HL-60 (cell line): ENCODE measurements around the gene PARP6.
A peak's percentile ranks its signal among the peaks of the same experiment; 100 is the strongest.

Source experiments
- DNase-seq, 2 experiments: peaks; one replicate each; pipeline ENCODE4 v3.0.0-alpha.2; 2010 to 2020; ENCODE audit warnings: low read depth in 1 of 2, low spot score in 1 of 2
- H3K27ac ChIP-seq: fragments of 250-450 bp; sonication (Bioruptor Pico); replicated peaks from 2 replicates; pipeline ENCODE4 v1.5.1; 2020; ENCODE audit warnings: mild to moderate bottlenecking, moderate library complexity
- H3K27me3 ChIP-seq: fragments of 250-450 bp; sonication (Bioruptor Pico); 2 replicates; pipeline ENCODE4 v1.5.1; 2021; ENCODE audit warnings: mild to moderate bottlenecking, moderate library complexity; ENCODE audit not compliant: insufficient read depth, poor library complexity, severe bottlenecking
- H3K4me3 ChIP-seq: replicated peaks from 2 replicates; pipeline ENCODE4 v1.5.1; 2011; ENCODE audit warnings: mild to moderate bottlenecking, control low read depth, low read length; ENCODE audit not compliant: insufficient read depth
- CTCF ChIP-seq: IDR thresholded peaks from one replicate; pipeline ENCODE4 v1.5.1; 2011; ENCODE audit warnings: low read length, control low read depth, inconsistent platforms; ENCODE audit not compliant: insufficient read depth
- GABPA ChIP-seq: IDR thresholded peaks from 2 replicates; pipeline ENCODE4 v1.6.1; 2012; ENCODE audit warnings: low read depth
- POLR2AphosphoS5 ChIP-seq: IDR thresholded peaks from 2 replicates; pipeline ENCODE4 v1.6.1; 2012; ENCODE audit warnings: low read depth
- REST ChIP-seq: IDR thresholded peaks from 2 replicates; pipeline ENCODE4 v1.6.1; 2012; ENCODE audit warnings: low read depth; ENCODE audit not compliant: insufficient replicate concordance
- SPI1 ChIP-seq: IDR thresholded peaks from 2 replicates; pipeline ENCODE4 v1.6.1; 2012; ENCODE audit warnings: low read depth, mild to moderate bottlenecking, borderline replicate concordance

The PARP6 gene

DNA sequence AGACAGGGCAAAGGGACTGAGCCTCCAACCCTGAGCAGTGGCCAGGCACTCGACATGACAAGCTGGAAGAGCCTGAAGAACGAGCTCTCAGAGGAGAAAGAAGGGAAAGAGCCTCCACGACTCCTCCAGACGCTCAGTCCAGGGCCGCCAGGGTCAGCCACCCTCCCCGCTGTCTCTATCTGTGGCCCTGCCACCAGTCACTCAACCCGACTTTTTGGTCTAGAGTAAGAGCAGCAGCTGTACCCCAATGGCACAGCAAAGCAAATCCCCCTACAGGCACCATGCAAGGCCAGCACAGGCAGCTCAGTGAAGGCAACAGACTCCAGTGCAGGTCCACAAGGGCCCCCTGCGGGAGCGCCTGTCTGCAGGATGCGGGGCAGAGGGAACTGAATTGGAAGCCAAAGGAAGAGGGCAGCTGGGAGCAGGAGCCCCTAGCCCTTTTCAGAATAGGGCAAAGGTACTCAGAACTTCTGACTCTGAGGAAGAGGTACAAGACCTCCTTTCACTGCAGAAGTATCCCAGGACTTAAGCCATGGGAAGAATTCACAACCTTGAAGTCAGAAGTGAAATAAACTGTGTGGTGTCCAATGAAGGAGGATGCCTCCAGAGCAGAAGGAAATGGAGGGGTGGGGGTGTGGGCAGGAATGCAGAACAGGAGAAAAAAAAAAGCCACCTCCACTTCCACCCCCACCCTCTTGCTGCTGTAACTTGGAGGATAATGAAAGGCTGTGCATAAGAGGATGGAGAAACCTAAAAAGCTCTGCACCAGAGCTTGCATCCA, 66.3 kb downstream of the PARP6 start:
- peak in 1 of 2 experiments; percentile 12 for DNase-seq
- H3K27ac ChIP-seq: no peak overlapping the region
- no peak for TF ChIP-seq CTCF
- no peak for TF ChIP-seq SPI1
- no peak for TF ChIP-seq REST
- TF ChIP-seq POLR2AphosphoS5: no peak
- no peak for TF ChIP-seq GABPA
- no peaks in the 10 kb centered on the region for H3K27me3 ChIP-seq
- no peak overlapping the region for H3K4me3 ChIP-seq

- no peaks in the 10 kb centered on the region for H3K27me3 ChIP-seq
- DNase-seq: peak in 1 of 2 experiments; percentile 1
- no peak overlapping the region for H3K27ac ChIP-seq
- no peak overlapping the region for H3K4me3 ChIP-seq
- TF ChIP-seq CTCF (no peak), SPI1 (no peak), GABPA (no peak), POLR2AphosphoS5 (no peak), REST (no peak)
Observed at GRCh38 chr15:72205273-72205672, 67.1 kb downstream of the PARP6 start.

DNA sequence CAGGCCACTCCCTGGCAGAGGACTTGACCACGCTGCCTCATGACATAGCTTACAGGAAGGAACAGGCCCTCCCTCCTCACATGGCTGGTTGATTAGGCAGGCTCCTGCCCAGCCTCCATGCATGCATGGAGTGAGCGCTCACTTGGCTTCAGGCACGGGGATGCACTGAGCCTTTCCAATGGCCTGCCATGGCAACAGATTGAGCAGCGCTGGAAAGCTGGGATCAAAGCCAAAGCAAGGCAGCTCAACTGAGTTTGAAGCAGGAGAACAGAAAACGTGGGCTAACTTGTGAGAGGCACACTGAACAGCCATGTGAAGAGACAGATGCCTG, 68.9 kb downstream of the PARP6 start:
- DNase-seq: peak in 1 of 2 experiments; percentile 10
- Histone ChIP-seq H3K4me3 (no peak overlapping the region), H3K27ac (no peak overlapping the region), H3K27me3 (no peaks in the 10 kb centered on the region)
- TF ChIP-seq SPI1 (no peak), CTCF (no peak), REST (no peak)
